Stimulated activated CD4-positive, alpha-beta T cell treated with anti-CD3 and anti-CD28 coated beads, TNF-alpha, amount 100 ng/mL, for 24 hours (primary cell): ENCODE measurements around the gene CHD9.
"Not testable (repeated sequence)": the region's sequence is repeated elsewhere in the genome, so short reads cannot be mapped to it uniquely, and the experiment has no call there.

Source experiments
- DNase-seq, 3 experiments: peaks; one replicate each; pipeline ENCODE4 v3.0.0-alpha.2; 2020; ENCODE audit warnings: low read depth in 3 of 3

CHD9 gene

GRCh38 chr16:53129281-53130158 is 74.7 kb downstream of the CHD9 start:
- DNase-seq = no peak

DNA sequence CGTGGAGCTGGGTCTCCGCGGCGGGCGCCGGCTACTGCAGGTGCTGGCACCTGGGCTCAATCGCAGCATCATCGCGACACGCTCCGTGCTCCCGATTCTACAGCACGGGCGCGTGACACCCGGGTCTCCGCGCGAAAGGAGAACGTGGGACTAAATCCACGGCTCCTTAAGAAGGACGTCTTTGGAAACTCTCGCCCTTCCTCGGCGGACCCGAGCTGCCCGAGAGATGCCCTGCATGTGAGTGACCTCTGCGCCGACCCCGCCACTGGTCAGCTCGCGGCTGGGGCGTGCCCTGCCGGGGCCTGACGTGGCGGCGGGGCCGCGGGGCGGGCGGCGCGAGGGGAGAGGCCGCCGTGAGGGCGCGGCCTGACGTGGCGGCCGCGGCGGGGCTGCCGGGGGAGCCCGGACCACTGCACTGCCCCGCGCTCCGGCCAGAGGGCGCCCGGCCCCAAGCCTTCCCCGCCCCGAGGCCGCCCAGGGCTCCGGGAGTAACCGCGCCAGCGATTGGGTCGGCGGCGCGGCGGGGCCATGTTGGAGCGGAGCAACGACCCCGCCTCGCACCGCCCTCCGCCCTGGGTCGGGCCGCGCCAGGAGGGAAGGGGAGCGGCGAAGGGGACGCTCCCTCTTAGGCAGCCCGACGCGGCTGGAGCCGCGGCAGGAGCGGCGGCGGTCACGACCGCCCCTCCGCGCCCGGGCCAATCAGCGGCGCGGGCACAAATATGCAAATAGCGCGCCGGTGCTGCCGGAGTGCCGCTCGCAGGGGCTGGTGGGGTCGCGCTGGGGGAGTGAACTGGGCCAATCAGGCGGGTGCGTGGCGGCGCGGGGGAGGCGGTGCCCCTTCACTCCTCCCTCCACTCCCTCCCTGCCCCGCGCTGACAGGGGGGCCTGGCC is 75.6 kb downstream of the CHD9 start:
- peak; percentile 82 to 90 (median 86) for DNase-seq

DNA sequence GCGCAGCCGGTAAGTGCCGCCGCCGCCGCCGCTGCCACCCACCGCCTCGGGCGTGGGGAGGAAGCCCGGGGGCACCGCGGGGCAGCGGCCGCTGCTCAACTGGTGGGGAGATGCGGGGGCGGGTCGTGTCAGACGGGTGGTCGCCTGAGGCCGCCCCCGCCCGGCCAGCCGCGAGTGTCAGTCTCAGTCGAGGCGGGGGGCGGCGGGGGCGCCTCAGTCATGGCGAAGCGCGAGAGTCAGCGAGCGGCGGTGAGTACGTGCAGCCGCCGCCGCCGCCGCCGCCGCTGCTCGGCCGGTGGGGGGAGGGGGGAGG is 76.2 kb downstream of the CHD9 start:
- no peak for DNase-seq

GRCh38 chr16:53131363-53132071 is 76.7 kb downstream of the CHD9 start:
- DNase-seq = peak; percentile 40 to 72 (median 46)

- no peak for DNase-seq
Measured at GRCh38 chr16:53132406-53132805, 77.6 kb downstream of the CHD9 start.

GRCh38 chr16:53135329-53135728 is 80.5 kb downstream of the CHD9 start:
- no peak for DNase-seq

DNA sequence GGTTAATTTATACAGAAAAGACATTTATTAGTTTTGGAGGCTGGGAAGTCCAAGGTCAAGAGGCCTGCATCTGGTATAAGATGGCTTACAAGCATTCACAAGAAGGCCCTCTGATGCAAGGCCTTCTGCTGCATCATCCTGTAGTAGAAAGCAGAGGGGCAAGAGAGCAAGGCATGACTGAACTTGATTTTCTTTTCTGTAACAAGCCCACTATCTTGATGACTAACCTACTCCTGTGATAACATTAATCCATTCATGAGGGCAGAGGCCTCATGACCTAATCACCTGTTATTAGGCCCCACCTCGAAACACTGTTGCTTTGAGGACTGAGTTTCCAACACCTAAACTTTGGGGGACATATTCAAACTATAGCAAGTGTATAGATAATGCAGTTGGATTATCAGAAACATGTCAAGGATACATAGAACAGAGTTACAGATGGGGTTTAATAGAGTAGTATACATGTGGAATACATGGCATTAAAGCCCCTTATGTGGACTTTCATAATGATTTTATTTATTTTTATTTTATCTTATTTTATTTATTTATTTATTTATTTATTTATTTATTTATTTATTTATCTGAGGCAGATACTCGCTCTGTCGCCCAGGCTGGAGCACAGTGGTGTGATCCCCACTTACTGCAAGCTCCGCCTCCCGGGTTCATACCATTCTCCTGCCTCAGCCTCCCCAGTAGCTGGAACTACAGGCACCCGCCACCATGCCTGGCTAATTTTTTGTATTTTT is 88.2 kb downstream of the CHD9 start:
- DNase-seq = no peak

DNA sequence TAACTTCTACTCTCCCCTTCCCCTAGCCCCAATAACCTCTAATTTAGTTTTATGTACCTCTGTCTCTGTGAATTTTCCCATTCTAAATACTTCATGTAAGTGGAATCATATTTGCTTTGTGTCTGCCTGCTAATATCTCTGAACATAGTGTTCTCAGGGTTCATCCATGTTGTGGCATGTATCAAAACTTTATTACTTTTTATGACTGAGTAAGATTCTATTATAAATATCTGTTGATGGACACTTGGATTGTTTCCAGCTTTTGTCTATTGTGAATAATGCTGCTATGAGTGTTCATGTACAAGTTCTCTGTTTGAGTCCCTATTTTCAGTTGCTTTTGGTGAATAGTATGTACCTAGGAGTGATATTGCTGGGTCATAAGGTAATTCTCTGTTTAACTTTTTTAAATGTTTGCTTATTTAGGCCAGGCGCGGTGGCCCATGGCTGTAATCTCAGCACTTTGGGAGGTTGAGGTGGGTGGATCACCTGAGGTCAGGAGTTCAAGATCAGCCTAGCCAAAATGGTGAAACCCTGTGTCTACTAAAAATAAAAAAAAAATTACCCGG is 92.8 kb downstream of the CHD9 start:
- DNase-seq = no peak

DNA sequence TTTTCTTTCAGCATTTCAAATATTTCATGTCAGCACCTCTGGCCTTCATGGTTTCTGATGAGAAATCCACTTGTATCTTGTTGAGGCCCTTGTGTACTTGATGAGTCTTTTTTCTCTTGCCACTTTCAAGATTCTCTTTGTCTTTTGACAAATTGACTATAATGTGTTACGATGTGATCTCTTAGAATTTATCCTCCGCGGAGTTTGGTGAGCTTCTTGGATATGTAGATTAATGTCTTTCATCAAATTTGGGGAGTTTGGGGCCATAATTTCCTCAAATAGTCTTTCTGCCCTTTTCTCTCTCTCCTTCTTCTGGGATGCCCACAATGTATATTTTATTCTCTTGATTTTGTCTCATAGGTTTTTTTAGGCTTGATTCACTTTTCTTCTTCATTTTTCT is 96.0 kb downstream of the CHD9 start:
- DNase-seq = no peak

DNA sequence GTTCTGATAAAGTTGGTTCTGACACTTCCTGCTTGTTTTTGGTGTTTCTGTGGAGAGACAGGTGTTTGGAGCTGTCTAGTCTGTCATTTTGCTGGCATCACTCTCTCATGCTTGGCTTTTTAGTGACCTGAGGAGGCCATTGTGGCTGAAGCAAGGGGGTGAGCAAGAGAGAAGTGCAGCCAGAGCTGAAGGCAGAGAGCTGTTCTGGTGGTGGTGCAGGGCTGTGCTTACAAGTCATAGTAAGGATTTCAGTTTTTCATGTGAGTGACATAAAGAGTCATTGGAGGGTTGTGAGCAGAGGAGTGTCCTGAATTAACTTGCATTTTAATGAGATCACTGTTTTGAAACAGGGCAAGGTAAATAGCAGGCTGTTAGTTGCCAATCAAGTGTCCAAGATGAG is 97.5 kb downstream of the CHD9 start:
- no peak for DNase-seq

- no peak for DNase-seq
Measured at GRCh38 chr16:53153130-53153529, 98.3 kb downstream of the CHD9 start.

- no peak for DNase-seq
Measured at GRCh38 chr16:53154513-53154912, 99.7 kb downstream of the CHD9 start.

- no peak for DNase-seq
Measured at GRCh38 chr16:53156516-53156915, 101.7 kb downstream of the CHD9 start.

DNA sequence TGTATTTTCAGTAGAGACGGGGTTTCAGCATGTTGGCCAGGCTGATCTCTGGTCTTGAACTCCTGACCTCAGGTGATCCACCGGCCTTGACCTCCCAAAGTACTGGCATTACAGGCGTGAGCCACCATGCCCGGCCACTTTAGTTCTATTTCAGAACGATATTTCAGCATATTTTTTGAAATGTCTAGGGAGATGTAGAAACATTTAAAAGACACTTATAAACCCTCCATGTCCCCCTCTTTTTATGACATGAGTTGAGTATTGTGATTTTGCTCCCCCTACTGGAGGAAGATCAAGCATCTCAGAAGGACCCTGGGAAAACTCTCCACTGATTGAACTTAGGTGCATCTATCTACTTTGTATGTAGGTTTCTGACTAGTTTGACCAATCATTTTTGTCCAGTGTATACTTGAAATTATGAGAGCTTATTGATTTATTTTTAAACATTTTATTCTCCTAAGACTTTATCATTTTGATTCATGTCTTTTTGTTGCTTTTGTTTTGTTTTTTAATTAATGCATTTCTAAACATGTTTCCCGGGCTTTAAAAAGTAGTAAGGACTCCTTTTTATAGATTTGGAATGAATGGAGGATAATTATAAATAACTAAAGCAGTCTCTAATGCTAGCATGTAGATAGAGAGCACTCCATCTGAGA is 105.1 kb downstream of the CHD9 start:
- DNase-seq = peak in 1 of 3 experiments; percentile 3

DNA sequence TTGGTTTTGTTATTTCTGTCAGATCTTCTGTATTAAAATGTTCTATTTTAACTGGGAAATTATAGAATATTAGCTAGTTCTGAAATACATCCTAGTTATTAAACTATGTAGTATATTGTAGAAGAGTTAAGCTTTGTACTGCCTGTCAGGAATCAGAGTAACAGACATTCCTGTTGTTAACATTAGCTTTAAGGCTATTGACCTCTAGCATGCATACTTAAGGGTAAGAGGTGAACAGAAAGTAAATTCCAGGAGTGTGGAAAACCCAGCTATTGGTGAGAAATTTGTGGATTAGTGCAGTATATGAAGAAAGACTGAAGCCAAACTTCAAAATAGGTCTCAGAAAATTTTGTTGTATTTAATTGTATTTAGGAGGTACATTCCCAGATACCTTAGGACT is 111.3 kb downstream of the CHD9 start:
- DNase-seq = no peak

GRCh38 chr16:53168744-53169143 is 114.0 kb downstream of the CHD9 start:
- DNase-seq = no peak

DNA sequence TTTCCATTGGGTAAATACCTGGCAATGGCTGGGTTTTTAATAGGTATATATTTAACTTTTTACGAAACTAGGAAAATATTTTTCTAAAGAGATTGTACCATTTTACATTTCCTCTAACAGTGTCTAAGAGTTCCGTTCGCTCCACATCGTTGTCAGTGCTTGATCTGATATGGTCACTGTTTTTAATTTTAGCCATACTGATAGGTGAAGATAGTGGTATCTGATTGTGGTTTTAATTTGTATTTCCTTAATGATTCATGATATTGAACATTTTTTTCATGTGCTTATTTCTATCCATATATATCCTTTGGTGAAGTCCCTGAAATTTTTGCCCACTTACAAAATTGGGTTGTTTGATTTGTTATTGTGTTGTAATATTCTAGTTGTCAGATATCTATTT is 117.7 kb downstream of the CHD9 start:
- DNase-seq = no peak

DNA sequence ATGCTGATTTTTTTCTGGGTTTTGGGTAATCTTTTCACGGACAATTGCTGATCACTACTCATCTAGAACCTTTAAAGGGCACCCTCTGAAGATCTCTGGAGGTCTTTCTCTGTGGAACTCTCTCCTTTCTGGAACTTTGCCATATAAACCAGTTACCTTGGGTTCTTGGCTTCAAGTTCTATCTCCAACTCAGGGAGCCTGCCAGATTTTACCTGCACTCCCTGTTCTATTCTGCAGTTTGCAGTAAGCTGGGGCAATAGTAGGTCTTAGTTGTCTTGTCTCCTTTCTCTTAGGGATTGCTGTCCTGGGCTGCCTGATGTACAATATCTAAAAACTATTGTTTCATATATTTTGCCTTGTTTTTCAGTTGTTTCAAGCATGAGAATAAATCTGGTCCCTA is 120.3 kb downstream of the CHD9 start:
- no peak for DNase-seq

DNA sequence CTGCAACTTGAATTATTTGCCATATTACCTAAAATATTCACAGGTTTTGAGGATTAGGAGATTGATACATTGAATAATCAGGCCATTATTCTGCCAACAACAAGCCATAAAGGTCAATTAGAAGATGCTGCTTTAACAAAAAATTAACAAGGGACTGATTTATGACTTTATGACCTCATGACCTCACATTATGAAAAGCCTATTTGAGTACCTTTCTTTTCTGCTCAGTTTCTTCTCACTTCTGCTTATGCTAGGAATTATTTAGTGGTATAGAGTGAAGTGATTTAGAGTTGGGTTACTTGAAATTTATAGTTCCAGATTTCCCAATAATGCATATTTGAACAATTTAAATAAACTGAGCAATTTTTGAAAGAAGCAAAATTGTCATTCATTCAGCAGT is 121.6 kb downstream of the CHD9 start:
- no peak for DNase-seq

DNA sequence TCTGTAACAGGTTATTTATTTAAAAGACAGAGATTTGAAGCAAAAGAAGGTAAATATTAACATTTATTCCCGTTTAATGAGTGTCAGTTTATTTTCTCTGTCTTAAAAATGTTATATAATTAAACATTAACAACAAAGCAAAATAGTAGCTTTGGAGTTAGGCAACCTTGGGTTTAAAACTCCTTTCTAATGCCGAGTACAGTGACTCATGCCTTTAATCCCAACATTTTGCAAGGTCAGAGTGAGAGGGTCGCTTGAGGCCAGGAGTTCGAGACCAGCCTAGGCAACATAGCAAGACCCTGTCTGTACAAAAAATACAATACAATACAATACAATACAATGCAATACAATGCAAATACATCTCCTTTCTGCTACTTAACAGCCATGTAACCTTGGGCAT is 128.7 kb downstream of the CHD9 start:
- no peak for DNase-seq

GRCh38 chr16:53185741-53186140 is 130.9 kb downstream of the CHD9 start:
- not testable (repeated sequence) for DNase-seq
